Left renal pelvis (tissue), 4 donors: ENCODE results near the gene JAZF1. TPM values are rescaled to one million over a fixed set of nuclear protein-coding genes. Genes with fewer than 3 reads are reported as not detected.

Experiments
- DNase-seq, 4 donors: peaks; one replicate each; pipeline ENCODE4 v3.0.0-alpha.2; 2013; ENCODE audit warnings: low read depth in 4 of 4, low spot score in 3 of 4
- polyA plus RNA-seq, 4 donors: library from polyadenylated mRNA; unstranded; fragments of 120-200 nt; gene quantifications; one replicate each; pipeline ENCODE4 v1.2.1, GENCODE V29; 2013; ENCODE audit not compliant: insufficient read length in 4 of 4

The JAZF1 gene
- polyA plus RNA-seq, 4 donors: 11.1 to 28.8 (median 15.9) TPM

DNA sequence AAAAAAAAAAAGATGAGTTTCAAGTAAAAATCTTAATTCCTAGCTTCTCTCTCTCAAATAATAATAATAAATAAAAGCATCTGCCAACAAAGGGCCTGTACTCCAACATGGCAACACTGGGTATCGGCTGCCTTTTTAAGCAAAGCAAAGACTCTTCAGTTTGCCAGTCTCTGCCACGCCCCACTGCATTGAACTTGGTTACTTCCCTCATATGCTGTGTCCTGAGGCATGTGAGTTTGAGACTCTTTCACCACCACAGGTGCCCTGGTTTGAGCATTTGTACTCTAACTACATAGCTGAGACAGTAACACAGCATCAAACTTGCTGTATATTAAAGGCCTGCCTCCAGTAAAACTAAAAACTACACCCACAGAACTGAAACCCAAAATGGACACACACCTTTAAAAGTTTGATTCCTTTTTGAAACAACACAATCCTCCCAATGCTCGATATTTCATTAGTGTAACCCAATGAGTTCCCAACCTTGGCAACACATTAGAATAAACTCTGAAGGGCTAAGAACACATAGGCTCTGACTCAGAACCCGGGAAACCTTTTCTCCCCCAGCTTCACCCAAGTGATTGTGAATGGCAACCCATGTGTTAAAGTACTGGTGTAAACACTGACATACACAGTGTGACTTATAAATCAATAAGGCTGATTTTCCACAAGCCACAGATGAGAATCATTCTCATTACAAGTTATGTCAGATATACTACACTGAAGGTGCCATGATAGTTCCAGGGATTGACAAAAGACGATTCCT is 12.0 kb downstream of the JAZF1 start:
- DNase-seq: no peak

DNA sequence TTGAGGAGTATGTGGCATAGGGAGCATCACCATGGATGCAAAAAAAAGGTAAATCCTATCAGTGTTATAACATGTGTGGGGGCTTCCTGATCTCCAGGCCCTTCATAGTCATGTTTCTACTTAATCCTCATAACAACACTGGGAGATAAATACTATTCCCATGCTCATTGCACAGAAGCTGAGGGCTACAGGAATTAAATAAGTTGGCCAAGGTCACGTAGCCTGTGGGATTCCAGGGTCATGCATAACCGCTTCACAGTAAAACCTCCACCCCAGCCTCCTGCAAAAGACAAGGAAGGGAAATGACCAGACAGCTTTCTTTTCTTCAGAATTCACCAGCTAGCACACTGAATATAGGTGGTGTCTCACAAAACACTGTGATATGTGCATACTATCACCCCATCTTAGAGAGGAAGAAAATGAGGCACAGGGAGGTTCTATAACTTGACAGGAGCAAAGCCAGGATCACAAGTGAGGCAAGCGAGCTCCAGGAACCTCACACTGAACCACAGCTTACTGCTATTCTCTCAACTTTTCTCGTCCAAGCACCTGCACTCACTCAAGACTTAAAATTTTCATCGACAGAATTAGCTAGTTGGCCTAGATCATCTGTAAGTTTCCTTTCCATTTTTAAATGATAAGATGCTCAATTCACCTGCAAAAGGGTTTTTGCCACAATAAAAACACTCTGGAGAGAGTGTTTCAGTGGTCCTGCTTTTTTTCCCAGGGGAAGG is 13.4 kb downstream of the JAZF1 start:
- no peak for DNase-seq

DNA sequence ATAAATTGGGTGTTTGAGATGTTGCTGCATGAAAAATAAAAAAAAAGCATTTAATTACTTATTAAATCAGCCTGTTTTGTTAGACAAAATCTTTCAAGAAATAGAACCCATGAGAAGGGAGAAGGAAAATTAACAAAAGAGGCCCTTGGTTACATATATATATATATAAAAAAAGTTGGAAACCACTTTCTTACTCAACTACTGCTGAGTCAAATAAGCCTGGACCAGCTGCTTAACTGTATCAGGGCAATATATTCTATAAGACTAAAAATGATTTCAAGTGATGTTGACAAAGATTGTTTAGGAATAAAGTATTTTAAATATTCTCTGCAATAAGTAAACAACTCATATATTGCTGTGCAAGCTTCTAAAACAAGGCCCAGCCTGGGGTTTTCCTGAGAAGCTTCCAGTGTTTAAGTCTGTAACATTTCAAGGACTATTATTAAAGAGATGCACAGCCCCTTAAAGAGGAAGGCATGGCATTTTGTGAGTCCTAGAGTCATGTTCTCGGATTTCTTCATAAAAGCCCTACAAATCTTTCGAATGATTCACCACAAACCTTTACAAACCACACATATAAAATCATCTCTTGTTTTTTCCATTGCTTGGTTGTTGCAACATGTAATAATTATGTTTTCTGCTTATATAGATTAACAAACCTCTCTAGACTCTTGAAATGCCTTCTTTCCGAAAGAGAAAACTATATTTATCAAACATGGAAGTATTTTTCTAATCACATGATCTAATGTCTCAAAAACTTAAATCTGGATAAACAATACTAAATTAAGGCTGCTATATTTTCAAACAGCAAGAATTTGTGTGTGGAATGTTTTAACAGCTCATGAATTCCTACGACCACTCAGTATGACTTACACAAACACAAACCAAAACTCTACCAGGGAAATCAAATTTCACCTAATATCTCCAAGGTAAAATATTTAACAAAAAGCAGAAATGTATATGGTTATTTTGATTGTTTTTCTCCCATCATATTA is 14.3 kb downstream of the JAZF1 start:
- DNase-seq: no peak

DNA sequence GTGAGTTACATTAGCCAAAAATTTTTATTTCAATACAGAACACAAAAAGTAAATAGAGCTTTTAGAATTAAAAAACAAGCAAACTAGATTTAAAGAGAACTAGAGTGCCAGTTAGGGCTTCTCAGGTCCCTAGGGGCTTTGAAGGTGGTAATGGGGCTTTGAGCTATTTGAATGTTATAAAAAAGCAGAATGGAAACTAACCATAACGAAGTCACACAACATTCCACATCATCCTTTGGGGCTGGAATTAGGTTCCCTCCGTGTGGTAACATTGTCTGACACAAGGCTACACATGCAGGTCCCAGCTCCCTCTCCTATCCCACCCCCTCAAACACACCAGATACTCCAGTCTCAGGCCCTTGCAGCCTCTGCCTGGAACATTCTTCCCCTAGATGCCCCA is 15.3 kb downstream of the JAZF1 start:
- no peak for DNase-seq

DNA sequence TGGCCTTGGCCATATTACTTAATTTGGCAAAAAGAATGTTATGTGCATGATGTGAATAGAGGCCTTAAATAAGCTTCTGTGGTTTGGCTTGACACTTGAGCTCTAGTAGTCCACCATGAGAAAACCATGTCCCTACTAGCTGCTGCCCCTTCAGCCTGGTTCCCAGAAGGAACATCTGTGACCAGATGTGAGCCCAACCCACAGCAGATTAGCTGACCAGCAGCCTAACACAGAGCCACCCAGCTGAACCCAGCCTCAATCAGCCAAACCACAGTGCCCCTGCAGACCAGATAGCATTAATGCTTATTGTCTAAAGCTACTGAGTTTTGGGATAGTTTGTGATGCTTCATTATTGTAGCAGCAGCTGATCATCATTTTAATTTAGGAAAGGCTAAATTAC is 16.6 kb downstream of the JAZF1 start:
- DNase-seq: no peak

DNA sequence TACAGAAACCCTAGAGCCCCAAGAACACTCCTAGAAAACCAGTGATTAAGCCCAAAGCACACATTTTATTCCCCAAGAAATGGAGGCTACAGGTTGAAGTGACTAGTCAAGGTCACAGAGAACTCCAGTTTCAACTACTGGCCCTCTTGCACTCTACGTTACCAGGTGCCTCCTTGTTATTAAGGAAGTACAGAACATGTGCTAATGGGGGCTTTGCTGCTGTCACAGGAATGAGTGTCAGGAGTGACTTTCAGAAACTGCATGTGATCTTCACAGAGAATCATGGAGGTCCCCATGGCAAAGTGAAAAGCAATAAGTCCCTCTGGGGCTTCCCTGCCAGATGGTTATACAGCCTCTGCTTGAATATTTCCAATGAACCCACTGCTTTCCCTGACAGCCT is 19.3 kb downstream of the JAZF1 start:
- no peak for DNase-seq

DNA sequence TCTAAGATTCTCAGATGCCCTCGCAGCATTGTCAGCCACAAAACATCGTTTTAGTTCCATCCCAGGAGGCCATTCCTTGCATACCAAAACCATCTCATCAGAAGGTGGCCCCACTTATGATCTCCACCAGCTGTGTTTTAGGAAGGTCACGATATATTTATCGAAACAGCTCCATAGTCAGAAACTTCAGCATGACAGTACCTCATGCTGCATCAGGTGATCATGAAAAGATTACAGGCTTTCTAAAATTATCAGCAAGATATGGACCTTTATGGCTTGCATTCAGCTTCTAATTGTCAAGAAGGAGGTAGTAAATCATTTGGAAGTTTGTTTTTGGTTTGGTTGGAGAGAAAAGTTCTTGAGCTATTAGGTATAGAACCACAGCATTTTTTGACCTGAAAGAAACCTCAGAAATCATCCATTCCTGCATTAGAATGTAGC is 20.0 kb downstream of the JAZF1 start:
- no peak for DNase-seq

DNA sequence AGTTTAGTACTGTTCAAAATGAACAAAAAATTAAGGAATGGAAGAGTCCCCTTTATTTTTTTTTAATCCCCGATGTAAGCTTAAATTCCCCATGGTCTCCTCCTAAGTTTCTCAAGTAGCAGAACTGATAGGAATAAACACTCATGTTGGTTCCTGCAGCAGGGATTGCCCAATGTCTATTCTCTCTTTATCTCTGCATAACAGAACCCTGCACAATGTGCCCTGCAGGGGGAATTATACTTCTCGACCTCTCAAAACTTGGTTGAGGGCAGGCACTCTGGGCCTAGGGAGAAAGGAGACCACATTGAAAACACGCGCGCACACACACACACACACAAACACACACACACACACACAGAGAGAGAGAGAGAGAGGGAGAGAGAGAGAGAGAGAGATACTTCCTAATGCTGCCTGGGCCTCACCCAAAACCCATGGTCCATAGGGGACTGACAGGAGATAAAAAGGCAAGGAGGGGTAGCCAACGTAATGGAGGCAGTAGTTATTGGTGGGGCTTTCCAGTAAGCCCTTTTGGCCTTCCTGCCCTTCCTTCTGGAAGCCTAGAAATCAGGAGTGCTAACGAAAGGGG is 22.7 kb downstream of the JAZF1 start:
- DNase-seq: no peak

DNA sequence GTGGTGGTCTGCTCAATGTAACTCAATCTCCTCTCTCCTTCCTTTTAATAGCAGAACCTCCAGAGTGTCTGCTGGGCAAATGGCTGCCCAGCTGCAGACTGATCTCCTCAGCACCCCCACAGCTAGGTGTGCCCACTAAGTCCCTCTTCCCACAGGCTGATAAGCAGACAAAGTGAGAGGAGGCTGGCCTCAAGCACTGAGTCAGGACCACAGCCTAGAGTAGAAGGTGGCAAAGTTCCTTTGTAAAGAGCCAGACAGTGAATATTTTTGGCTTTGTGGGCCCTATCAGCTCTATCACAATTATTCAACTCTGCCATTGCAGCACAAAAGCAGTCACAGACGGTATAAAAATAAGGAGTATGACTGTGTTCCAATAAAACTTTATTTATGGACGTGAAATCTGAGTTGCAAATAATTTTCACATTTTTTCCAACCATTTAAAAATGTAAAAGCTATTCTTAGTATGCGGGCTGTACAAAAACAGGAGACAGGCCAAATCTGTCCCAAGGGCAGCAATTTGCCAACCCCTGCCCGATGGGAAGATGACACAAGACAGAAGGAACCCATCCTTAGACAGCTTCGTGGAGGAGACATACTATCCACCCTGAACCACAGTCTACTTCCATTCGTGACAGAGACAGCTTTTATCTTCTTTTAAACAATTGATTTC is 23.4 kb downstream of the JAZF1 start:
- no peak for DNase-seq

DNA sequence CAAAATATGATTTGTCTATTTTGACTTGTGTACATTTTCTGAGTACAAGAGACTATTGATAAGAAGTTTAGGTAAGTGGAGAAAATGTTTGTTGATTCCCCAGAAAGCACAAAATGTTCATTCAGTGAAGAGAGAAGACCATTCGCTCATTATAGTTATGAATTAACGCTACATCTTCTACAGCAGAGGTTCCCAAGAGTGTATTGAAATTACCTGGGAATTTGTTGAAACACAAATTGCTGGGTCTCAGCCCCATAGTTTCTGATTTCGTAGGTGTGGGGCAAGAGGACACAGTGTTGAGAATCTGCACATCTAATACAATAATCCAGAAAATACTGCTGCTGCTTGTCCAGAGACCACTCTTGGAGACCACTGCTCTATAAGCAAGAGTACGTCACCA is 24.2 kb downstream of the JAZF1 start:
- no peak for DNase-seq

DNA sequence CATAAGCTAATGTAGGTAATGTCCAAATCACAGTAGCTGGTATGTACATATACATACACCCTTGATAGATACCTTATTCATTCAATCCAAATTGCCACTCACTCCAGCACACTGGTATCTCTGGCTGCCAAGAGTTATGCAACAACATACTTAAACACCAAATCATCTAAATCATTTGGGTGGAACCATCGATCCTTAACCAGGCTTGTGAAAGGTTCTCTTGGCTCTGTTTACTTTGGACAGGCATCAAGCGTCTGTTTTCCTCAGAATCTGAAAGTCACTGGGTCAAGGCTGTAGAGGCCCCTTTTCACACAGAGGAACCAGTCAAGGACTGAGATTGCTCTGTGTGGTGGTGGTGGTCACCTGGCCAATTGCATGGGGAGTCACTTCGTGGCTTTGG is 24.6 kb downstream of the JAZF1 start:
- DNase-seq: no peak

DNA sequence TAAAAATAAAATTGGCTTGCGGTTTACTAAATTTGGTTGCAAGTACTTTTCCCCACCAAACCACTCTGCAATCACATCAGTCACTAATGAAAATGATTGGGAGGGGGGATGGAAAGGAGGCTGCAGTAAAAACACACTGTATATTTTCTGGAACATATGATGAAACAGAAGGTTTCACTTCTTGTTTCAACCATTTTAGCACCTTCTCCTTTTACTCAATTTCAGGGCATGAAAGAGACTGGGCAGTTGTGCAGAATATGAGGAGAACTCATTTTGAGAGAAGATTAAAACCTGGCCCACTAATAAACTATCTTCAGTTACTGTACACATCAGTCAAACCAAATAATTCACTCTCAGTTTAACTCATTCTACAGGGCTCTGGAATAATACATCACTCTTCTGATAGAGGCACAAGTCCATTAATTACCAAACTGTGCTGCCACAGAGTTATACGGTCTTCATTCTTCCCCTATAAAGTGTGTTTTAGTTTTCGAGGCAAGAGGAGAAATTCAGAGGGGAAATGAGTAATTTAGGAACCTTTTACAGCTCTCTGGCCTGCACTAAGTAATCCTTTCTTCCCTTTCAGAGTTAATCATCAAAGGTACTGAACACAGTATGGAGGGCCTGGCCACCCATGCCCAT is 25.5 kb downstream of the JAZF1 start:
- DNase-seq: no peak

DNA sequence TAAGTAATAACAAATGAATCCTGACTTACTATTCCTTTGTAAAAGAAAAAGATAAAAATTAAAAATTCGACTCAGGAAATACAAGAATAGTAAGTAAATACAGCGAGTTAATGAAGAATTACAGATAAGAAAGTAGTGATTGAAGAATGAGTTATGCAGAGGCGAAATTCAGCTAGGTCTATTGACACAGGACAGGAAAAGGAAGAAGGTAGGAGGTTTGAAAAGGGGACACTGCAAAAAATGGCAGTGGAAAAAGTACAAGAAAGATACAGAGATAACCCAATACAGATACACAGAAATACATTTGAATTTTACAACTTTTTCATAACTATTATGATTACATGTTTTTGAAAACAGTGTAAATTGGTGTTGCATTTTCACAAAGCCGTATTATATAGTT is 28.0 kb downstream of the JAZF1 start:
- no peak for DNase-seq

DNA sequence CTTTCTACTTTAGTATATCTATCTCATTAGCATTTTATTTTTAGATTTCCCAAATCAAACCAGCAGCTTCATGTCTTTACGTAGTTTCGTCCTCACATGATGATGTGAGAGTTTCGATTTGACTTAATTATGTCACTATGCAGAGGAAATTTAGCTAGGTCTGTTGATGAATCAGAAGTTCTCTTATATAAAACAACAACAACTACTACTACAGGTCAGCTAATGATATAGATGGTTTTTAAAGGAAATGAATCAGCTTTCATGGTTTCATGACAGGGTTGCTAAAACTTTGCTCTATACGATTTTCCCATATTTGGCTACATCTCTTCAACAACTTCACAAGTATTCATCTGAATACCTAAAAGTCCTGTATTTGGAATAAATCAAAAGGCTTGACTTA is 28.6 kb downstream of the JAZF1 start:
- no peak for DNase-seq

DNA sequence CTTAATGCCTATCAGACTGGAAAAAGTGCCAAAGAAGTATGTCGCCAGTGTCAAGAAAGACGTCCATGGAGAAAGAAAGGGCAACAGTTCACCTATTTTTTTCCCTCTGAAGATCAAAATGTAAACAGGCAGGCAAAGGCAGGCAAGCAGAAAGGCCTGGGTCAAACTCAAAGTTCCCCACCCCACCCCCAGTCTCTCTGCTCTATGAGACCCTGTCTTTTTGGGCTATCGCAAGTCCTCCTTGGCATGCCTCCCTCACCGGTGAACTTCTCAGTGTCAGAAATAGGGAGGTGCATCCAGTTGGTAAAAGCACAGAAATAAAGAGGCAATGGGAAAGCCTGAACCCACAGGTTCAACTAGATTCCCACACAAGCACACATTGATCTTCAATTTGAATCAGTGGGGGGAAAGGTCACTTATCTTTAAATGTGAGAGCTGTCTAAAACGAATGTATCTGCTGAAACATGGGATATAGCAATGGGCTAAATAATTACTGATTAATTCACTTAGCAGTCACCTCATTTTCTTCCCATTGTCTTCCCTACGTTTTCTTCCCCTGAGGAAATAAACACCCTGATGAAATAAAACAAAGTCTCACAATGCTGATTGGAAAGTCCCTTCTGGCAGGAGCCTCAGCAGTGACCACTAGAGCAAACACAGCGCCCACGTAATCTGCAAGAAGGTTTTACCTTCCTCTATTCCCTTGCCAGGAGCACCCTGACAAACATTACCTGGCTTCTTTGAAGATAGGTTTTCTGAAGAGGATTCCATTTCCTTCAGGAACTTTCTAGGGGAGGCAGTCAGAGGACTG is 31.1 kb downstream of the JAZF1 start:
- DNase-seq: no peak

DNA sequence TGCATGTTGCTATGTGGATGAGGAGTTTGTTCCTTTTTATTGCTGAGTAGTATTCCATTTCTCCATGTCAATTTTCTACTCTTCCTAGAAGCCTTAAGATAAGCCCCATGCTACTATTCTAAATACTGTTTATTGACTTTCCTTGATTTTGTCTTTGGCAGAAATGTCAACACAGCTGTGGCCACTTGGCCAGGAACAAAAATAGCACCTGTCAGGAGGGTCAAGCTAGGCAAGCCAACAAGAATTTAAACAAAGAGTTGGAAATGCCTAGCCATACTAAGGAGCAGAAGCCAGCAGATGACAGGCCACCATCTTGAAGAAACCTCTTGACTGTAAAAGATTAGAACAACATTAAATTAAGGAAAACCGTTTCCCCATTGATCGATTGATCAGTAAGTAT is 34.7 kb downstream of the JAZF1 start:
- DNase-seq: no peak

DNA sequence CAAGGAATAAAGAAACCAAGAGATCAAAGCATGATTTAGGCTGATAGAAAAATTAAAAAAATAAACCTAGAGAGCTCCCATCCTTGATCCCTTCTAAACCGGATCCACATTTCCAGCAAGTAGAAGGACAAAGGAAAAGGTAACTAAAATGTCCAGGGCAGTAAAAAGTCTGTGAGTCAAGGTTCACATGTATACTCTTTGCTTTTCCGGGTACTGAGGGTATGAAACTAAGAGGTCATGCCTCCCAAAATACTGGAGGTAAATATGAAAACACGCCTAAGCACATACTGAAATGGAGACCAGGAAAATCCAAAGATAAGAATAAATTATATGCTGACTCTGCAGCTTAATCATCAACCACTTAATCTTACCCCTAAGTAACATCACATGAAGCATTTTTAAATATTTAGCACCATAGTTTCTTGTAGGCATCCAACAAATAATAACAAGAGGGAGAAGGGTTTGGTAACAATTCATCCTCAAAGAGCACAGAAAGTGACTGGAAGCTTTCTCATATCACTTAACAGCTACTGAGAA is 35.4 kb downstream of the JAZF1 start:
- no peak for DNase-seq

DNA sequence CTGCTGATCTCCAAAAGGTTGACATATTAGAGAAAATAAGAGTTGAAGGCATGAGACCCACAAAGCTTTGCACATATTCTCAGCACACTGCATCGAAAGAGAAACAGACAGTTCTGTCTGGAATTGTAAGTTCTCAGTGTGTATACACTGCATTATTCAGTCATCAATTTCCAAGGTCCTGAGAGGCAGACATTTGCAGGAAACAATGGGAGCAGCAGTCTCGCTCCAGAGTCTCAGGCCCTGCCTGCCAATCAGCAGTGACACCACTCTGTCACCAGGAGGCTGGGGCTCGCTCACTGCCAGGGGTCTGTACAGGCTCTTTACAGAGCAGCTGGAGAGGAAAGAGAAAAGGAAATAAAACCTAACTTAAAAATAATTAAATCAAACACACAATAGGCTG is 36.3 kb downstream of the JAZF1 start:
- no peak for DNase-seq

DNA sequence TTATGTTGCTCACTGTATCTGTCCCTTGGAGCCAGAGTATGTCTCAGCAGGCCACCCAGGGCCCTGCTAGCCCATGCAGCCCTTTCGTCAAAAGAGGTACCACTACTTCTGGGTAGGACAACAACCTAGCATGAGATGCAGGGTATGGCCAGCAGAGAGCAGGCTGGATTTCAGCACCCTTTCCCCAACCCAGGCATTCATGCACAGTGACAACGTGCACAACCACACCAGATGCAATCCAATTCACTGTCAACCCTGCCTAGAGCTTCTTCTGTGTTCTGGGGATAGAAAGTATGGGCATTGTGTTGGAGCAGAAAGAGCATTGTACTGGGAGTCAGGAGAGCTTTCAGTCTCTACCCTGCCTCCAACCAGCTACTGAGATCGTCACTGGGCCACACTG is 37.9 kb downstream of the JAZF1 start:
- no peak for DNase-seq
